DND-41 (cell line): ENCODE results near the gene AKTIP.
"Not testable (repeated sequence)": the region's sequence is repeated elsewhere in the genome, so short reads cannot be mapped to it uniquely, and the experiment has no call there.

Experiments used
- ATAC-seq: fragments of 200-7000 bp; cut with Tn5 transposase; 3 replicates; pipeline ENCODE4 v1.9.1; 2021; ENCODE audit warnings: low read depth; ENCODE audit not compliant: insufficient read depth
- DNase-seq: peaks from one replicate; pipeline ENCODE4 v3.0.0-alpha.2; 2020
- H2AFZ ChIP-seq: 2 replicates; pipeline ENCODE4 v1.6.0; 2012; ENCODE audit warnings: low read depth, low read length
- H3K27ac ChIP-seq: 2 replicates; pipeline ENCODE4 v1.5.1; 2012; ENCODE audit warnings: low read length, inconsistent platforms
- H3K27me3 ChIP-seq: fragments of 200-600 bp; sonication (generic); 2 replicates; pipeline ENCODE4 v1.6.0; 2012; ENCODE audit warnings: low read length, mild to moderate bottlenecking, inconsistent platforms; ENCODE audit not compliant: insufficient read depth, poor library complexity
- H3K36me3 ChIP-seq: 2 replicates; pipeline ENCODE4 v1.5.1; 2012; ENCODE audit warnings: low read length, inconsistent platforms; ENCODE audit not compliant: insufficient read depth
- H3K4me1 ChIP-seq: 2 replicates; pipeline ENCODE4 v1.5.1; 2012; ENCODE audit warnings: mild to moderate bottlenecking, low read length; ENCODE audit not compliant: insufficient read depth
- H3K4me2 ChIP-seq: 2 replicates; pipeline ENCODE4 v1.6.0; 2012; ENCODE audit warnings: mild to moderate bottlenecking, moderate library complexity, low read length, inconsistent platforms; ENCODE audit not compliant: insufficient read depth
- H3K4me3 ChIP-seq, 2 experiments: fragments of 200-600 bp in 1 of 2; shearing (Covaris generic) in 1 of 2; 2 replicates each; pipeline ENCODE4 v1.5.1; 2012 to 2016; ENCODE audit warnings: inconsistent platforms in 2 of 2, low read length in 2 of 2, mild to moderate bottlenecking in 2 of 2, low read depth in 1 of 2, moderate library complexity in 1 of 2
- H3K79me2 ChIP-seq: 2 replicates; pipeline ENCODE4 v1.6.0; 2012; ENCODE audit warnings: low read length, inconsistent platforms; ENCODE audit not compliant: insufficient read depth
- H3K9ac ChIP-seq: 2 replicates; pipeline ENCODE4 v1.6.0; 2012; ENCODE audit warnings: low read depth, mild to moderate bottlenecking, inconsistent platforms, low read length, moderate library complexity
- H3K9me3 ChIP-seq: 2 replicates; pipeline ENCODE4 v1.5.1; 2012; ENCODE audit warnings: low read length, moderate library complexity, mild to moderate bottlenecking, inconsistent platforms; ENCODE audit not compliant: insufficient read depth, severe bottlenecking
- H4K20me1 ChIP-seq: 2 replicates; pipeline ENCODE4 v1.6.0; 2012; ENCODE audit warnings: low read length; ENCODE audit not compliant: insufficient read depth
- CTCF ChIP-seq: IDR thresholded peaks from 2 replicates; pipeline ENCODE4 v1.5.1; 2012; ENCODE audit warnings: borderline replicate concordance, low read length, moderate library complexity, mild to moderate bottlenecking; ENCODE audit not compliant: poor library complexity, severe bottlenecking; ENCODE audit errors: extremely low read depth
- EZH2 ChIP-seq: IDR thresholded peaks from 3 replicates; pipeline ENCODE4 v1.6.1; 2012; ENCODE audit warnings: borderline replicate concordance, low read depth, mild to moderate bottlenecking, moderate library complexity, low read length, inconsistent platforms; ENCODE audit not compliant: severe bottlenecking

The AKTIP gene

GRCh38 chr16:53545433-53545832 is 42.4 kb upstream of the AKTIP start:
- peak; percentile 91 for DNase-seq
- H3K9me3 ChIP-seq, result no peaks in the 10 kb centered on the region
- peak overlapping the region; percentile 61 for H2AFZ ChIP-seq
- H3K79me2 ChIP-seq, result no peaks in the 10 kb centered on the region
- H3K4me2 ChIP-seq, result peak overlapping the region; percentile 62
- peak; percentile 89 for ATAC-seq
- TF ChIP-seq EZH2, result no peak
- H4K20me1 ChIP-seq, result no peaks in the 10 kb centered on the region
- no peaks in the 10 kb centered on the region for H3K36me3 ChIP-seq
- peaks cover 56% of the 10 kb centered on the region for H3K4me1 ChIP-seq
- no peaks in the 10 kb centered on the region for H3K27me3 ChIP-seq
- H3K9ac ChIP-seq, result peak overlapping the region; percentile 43
- peak overlapping the region in 1 of 2 experiments; percentile 40; a peak in 2 of 4 replicates for H3K4me3 ChIP-seq
- peak overlapping the region; percentile 76 for H3K27ac ChIP-seq

GRCh38 chr16:53542283-53542682 is 39.3 kb upstream of the AKTIP start:
- no peaks in the 10 kb centered on the region for H3K36me3 ChIP-seq
- no peak overlapping the region for H3K4me3 ChIP-seq
- ATAC-seq (no peak), DNase-seq (no peak)
- no peaks in the 10 kb centered on the region for H3K9me3 ChIP-seq
- TF ChIP-seq CTCF, result no peak
- no peak for TF ChIP-seq EZH2
- no peaks in the 10 kb centered on the region for H3K27me3 ChIP-seq
- H4K20me1 ChIP-seq, result no peaks in the 10 kb centered on the region
- no peak overlapping the region for H2AFZ ChIP-seq
- no peak overlapping the region; the same call in 1 of the 2 replicates for H3K27ac ChIP-seq
- H3K79me2 ChIP-seq, result no peaks in the 10 kb centered on the region
- peaks cover 32% of the 10 kb centered on the region for H3K4me1 ChIP-seq
- H3K4me2 ChIP-seq, result no peak overlapping the region
- H3K9ac ChIP-seq, result no peak overlapping the region

GRCh38 chr16:53541326-53541725 is 38.3 kb upstream of the AKTIP start:
- Histone ChIP-seq H3K4me2 (no peak overlapping the region), H3K27ac (no peak overlapping the region), H3K4me1 (peaks cover 22% of the 10 kb centered on the region), H3K9ac (no peak overlapping the region), H3K27me3 (no peaks in the 10 kb centered on the region), H2AFZ (no peak overlapping the region), H3K36me3 (no peaks in the 10 kb centered on the region), H3K9me3 (no peaks in the 10 kb centered on the region), H3K79me2 (no peaks in the 10 kb centered on the region), H3K4me3 (no peak overlapping the region), H4K20me1 (no peaks in the 10 kb centered on the region)
- DNase-seq, result no peak
- no peak for TF ChIP-seq EZH2
- TF ChIP-seq CTCF, result no peak
- ATAC-seq, result no peak

GRCh38 chr16:53539759-53540718 is 37.0 kb upstream of the AKTIP start:
- H3K9ac ChIP-seq, H2AFZ ChIP-seq, DNase-seq, H3K79me2 ChIP-seq, H3K36me3 ChIP-seq, H3K4me3 ChIP-seq, H4K20me1 ChIP-seq, H3K4me1 ChIP-seq, H3K9me3 ChIP-seq, H3K4me2 ChIP-seq, H3K27me3 ChIP-seq, ATAC-seq, H3K27ac ChIP-seq: not testable (repeated sequence)

GRCh38 chr16:53539346-53539745 is 36.3 kb upstream of the AKTIP start:
- not testable (repeated sequence) for H3K9ac ChIP-seq, H3K4me2 ChIP-seq, H3K27me3 ChIP-seq, DNase-seq, H3K4me1 ChIP-seq, H3K36me3 ChIP-seq, H3K4me3 ChIP-seq, H3K9me3 ChIP-seq, H3K79me2 ChIP-seq, H3K27ac ChIP-seq, ATAC-seq, H2AFZ ChIP-seq, H4K20me1 ChIP-seq
